T-cell (primary cell): ENCODE data around the gene ZWINT. TPM values are rescaled to one million over a fixed set of nuclear protein-coding genes. Genes with fewer than 3 reads are reported as not detected.

Experiments used
- ATAC-seq, 4 experiments: fragments of 200-7000 bp in 3 of 4; fragments of 150-1000 bp in 1 of 4; cut with Tn5 transposase; replicated peaks in 1 of 4; 1 replicate in 3 of 4; 2 replicates in 1 of 4; pipeline ENCODE4 v1.10.0; 2021; ENCODE audit warnings: moderate library complexity in 3 of 4, mild to moderate bottlenecking in 2 of 4, moderate number of reproducible peaks in 1 of 4
- CTCF ChIA-PET, 2 donors: fragments of 300-600 bp; sonication (Branson Sonifier 250); formaldehyde crosslinking; loops; one replicate each; lab custom pipeline; 2022; ENCODE audit warnings: antibody characterized with exemption in 2 of 2; lab: Charles Lee
- POLR2A ChIA-PET, 2 donors: fragments of 300-600 bp; sonication (Branson Sonifier 250); formaldehyde crosslinking; loops; one replicate each; lab custom pipeline; 2022; ENCODE audit warnings: antibody characterized with exemption in 2 of 2; lab: Charles Lee
- DNase-seq, 35 experiments: peaks; one replicate each; pipeline versions ENCODE4 v3.0.0 to v3.0.0-alpha.2; 2013 to 2023
- H3K27ac ChIP-seq: one replicate; pipeline ENCODE4 v1.5.1; 2013; ENCODE audit warnings: low read length
- H3K27me3 ChIP-seq, 2 experiments: replicated peaks in 1 of 2; 1 replicate in 1 of 2; 2 replicates in 1 of 2; pipeline versions ENCODE4 v1.6.1 to v1.7.0; 2013; ENCODE audit warnings: low read length in 1 of 2, mixed read lengths in 1 of 2; ENCODE audit not compliant: control insufficient read depth in 2 of 2, insufficient read depth in 2 of 2; ENCODE audit errors: extremely low read depth in 1 of 2
- H3K36me3 ChIP-seq, 2 donors: 1 replicate in 1 of 2; 2 replicates in 1 of 2; pipeline versions ENCODE4 v1.6.1 to v1.7.0; 2013; ENCODE audit warnings: low read length in 1 of 2; ENCODE audit not compliant: control insufficient read depth in 2 of 2, insufficient read depth in 1 of 2; ENCODE audit errors: extremely low read depth in 1 of 2
- H3K4me1 ChIP-seq, 2 experiments: 1 replicate in 1 of 2; 2 replicates in 1 of 2; pipeline versions ENCODE4 v1.6.1 to v1.7.0; 2013; ENCODE audit warnings: low read length in 2 of 2, mixed read lengths in 1 of 2; ENCODE audit not compliant: insufficient read depth in 2 of 2, control insufficient read depth in 1 of 2; ENCODE audit errors: extremely low read depth in 1 of 2
- H3K4me3 ChIP-seq, 2 donors: 1 replicate in 1 of 2; 2 replicates in 1 of 2; pipeline versions ENCODE4 v1.5.1 to v1.7.0; 2013; ENCODE audit warnings: mild to moderate bottlenecking in 2 of 2, low read length in 1 of 2, moderate library complexity in 1 of 2; ENCODE audit not compliant: control insufficient read depth in 1 of 2; ENCODE audit errors: extremely low read depth in 1 of 2
- H3K9me3 ChIP-seq: 2 replicates; pipeline ENCODE4 v1.7.0; 2013
- H3K27ac Mint-ChIP-seq, 2 donors: one replicate each; pipeline ENCODE4 v1.8.0; 2020 to 2021; ENCODE audit warnings: mild to moderate bottlenecking in 2 of 2, mixed read lengths in 2 of 2
- H3K27me3 Mint-ChIP-seq, 2 donors: one replicate each; pipeline ENCODE4 v1.8.0; 2021 to 2022; ENCODE audit warnings: mixed read lengths in 2 of 2
- H3K36me3 Mint-ChIP-seq: one replicate; pipeline ENCODE4 v1.8.0; 2021; ENCODE audit warnings: mixed read lengths
- H3K4me1 Mint-ChIP-seq, 3 donors: one replicate each; pipeline ENCODE4 v1.8.0; 2020 to 2022; ENCODE audit warnings: mixed read lengths in 3 of 3, mild to moderate bottlenecking in 1 of 3
- H3K4me3 Mint-ChIP-seq, 3 donors: one replicate each; pipeline ENCODE4 v1.8.0; 2020 to 2022; ENCODE audit warnings: mild to moderate bottlenecking in 3 of 3, mixed read lengths in 3 of 3, moderate library complexity in 3 of 3
- H3K9me3 Mint-ChIP-seq, 3 donors: one replicate each; pipeline ENCODE4 v1.8.0; 2020 to 2022; ENCODE audit warnings: mixed read lengths in 3 of 3
- WGBS: methylation state at CpG from one replicate; pipeline ENCODE4 v1.1.5; 2013; ENCODE audit warnings: missing lambda C conversion rate; ENCODE audit not compliant: insufficient coverage; 5-methylcytosine and 5-hydroxymethylcytosine counted together
- total RNA-seq, 35 experiments: library from RNA in 6 of 35; stranded (reverse) in 6 of 35; fragments of 120-200 nt in 1 of 35; gene quantifications; one replicate each; pipeline versions ENCODE4 v1.2.1 to v1.2.4 and lab custom pipeline; 2013 to 2026

ZWINT gene
- total RNA-seq (1 to 10 TPM; 2.9 to 5.3 (median 3.4) TPM), total RNA-seq (lab: John Stamatoyannopoulos, UW) (0.68 to 108 (median 3.9) reads per million in 29 experiments)
- total RNA-seq (2013): 3.8 TPM

- H3K27me3 ChIP-seq: no peaks in the 10 kb centered on the region
Measured at GRCh38 chr10:56360967-56361612, at the start of gene ZWINT. Gene ZWINT, minus strand, starts transcription at chr10:56361259. Its CDS starts 23 bp downstream, at chr10:56361236.

GRCh38 chr10:56383806-56384205, 22.7 kb upstream of the ZWINT start:
- H3K36me3 ChIP-seq: no peaks in the 10 kb centered on the region
- ChIA-PET CTCF (no interaction called here), POLR2A (no interaction called here)
- H3K9me3 ChIP-seq: no peaks in the 10 kb centered on the region
- H3K4me3 ChIP-seq: no peak overlapping the region
- H3K4me1 ChIP-seq: no peaks in the 10 kb centered on the region
- no peak overlapping the region for H3K27ac ChIP-seq
- Mint-ChIP-seq H3K27ac (no peak overlapping the region), H3K36me3 (no peaks in the 10 kb centered on the region), H3K27me3 (peaks cover 1 to 4% of the 10 kb centered on the region in 2 donors), H3K9me3 (peaks cover 0 to 6% (median 0%) of the 10 kb centered on the region in 3 donors), H3K4me3 (no peak overlapping the region), H3K4me1 (no peaks in the 10 kb centered on the region)
- ATAC-seq: no peak
- DNase-seq: no peak
- H3K27me3 ChIP-seq: no peaks in the 10 kb centered on the region

More at GRCh38 chr10:56360967-56361612, at the start of gene ZWINT:
- H3K9me3 ChIP-seq: no peaks in the 10 kb centered on the region
- under 1% methylated on average over 38 of the region's 44 CpGs for WGBS
- H3K4me1 Mint-ChIP-seq: peaks cover 23 to 33% (median 28%) of the 10 kb centered on the region in 3 donors
- no peaks in the 10 kb centered on the region for H3K9me3 Mint-ChIP-seq
- peak within 1 kb of the TSS; percentile 65 to 84 for H3K4me3 ChIP-seq
- H3K36me3 Mint-ChIP-seq: no peaks in the 10 kb centered on the region
- no peaks in the 10 kb centered on the region for H3K27me3 Mint-ChIP-seq
- DNase-seq (peak; percentile 80 to 94 (median 88)), ATAC-seq (peak; percentile 95 to 97 (median 96))
- ChIA-PET POLR2A (interaction anchor here in 1 of 2 donors (0.6 kb wide), 1 partner anchor 12 kb away, joined by 3 read pairs; no protein-coding TSS in a partner anchor), CTCF (interaction anchor here (0.6 kb wide), 2 partner anchors 1977 to 1980 kb away, joined by 3 to 4 read pairs; no protein-coding TSS in a partner anchor)
- H3K27ac ChIP-seq: peak within 1 kb of the TSS; percentile 55
- H3K27ac Mint-ChIP-seq: peak within 1 kb of the TSS; percentile 83 to 84
- peak within 1 kb of the TSS; percentile 89 to 94 (median 91) for H3K4me3 Mint-ChIP-seq
- peaks cover 7 to 16% of the 10 kb centered on the region in 2 experiments for H3K4me1 ChIP-seq
- no peaks in the 10 kb centered on the region for H3K36me3 ChIP-seq

GRCh38 chr10:56370217-56371113, 9.4 kb upstream of the ZWINT start:
- Mint-ChIP-seq H3K27me3 (no peaks in the 10 kb centered on the region), H3K27ac (no peak overlapping the region), H3K4me1 (no peaks in the 10 kb centered on the region), H3K4me3 (no peak overlapping the region), H3K9me3 (peaks cover 13 to 22% (median 21%) of the 10 kb centered on the region in 3 donors), H3K36me3 (no peaks in the 10 kb centered on the region)
- peaks cover 3% of the 10 kb centered on the region for H3K9me3 ChIP-seq
- H3K27me3 ChIP-seq: no peaks in the 10 kb centered on the region
- H3K27ac ChIP-seq: no peak overlapping the region
- CTCF ChIA-PET: interaction anchor here in 1 of 2 donors (0.6 kb wide), 1 partner anchor 1929 kb away, joined by 3 read pairs; no protein-coding TSS in a partner anchor
- WGBS: 93% methylated on average over 4 of the region's 7 CpGs
- no peak for ATAC-seq
- H3K4me3 ChIP-seq: no peak overlapping the region
- POLR2A ChIA-PET: no interaction called here
- DNase-seq: peak in 1 of 35 experiments; percentile 16
- no peaks in the 10 kb centered on the region for H3K4me1 ChIP-seq
- no peaks in the 10 kb centered on the region for H3K36me3 ChIP-seq

GRCh38 chr10:56360583-56360966, 484 bp downstream of the ZWINT start:
- Histone ChIP-seq H3K4me1 (peaks cover 7 to 16% of the 10 kb centered on the region in 2 experiments), H3K27me3 (no peaks in the 10 kb centered on the region), H3K27ac (peak overlapping the region; percentile 22), H3K36me3 (no peaks in the 10 kb centered on the region), H3K4me3 (peak overlapping the region; percentile 65 to 84), H3K9me3 (no peaks in the 10 kb centered on the region)
- Mint-ChIP-seq H3K4me3 (peak overlapping the region; percentile 89 to 94 (median 91)), H3K36me3 (no peaks in the 10 kb centered on the region), H3K9me3 (no peaks in the 10 kb centered on the region), H3K4me1 (peaks cover 23 to 33% (median 28%) of the 10 kb centered on the region in 3 donors), H3K27ac (peak overlapping the region in 1 of 2 donors; percentile 83), H3K27me3 (no peaks in the 10 kb centered on the region)
- DNase-seq: no peak
- ChIA-PET CTCF (no interaction called here), POLR2A (no interaction called here)
- no peak for ATAC-seq
- WGBS: 19% methylated on average over 6 of the region's 6 CpGs

- ChIA-PET POLR2A (no interaction called here), CTCF (no interaction called here)
- peak overlapping the region; percentile 89 to 94 (median 91) for H3K4me3 Mint-ChIP-seq
- WGBS: 96% methylated on average over 4 of the region's 4 CpGs
- Histone ChIP-seq H3K4me1 (peaks cover 7 to 16% of the 10 kb centered on the region in 2 experiments), H3K36me3 (no peaks in the 10 kb centered on the region), H3K27ac (no peak overlapping the region), H3K4me3 (no peak overlapping the region), H3K9me3 (no peaks in the 10 kb centered on the region), H3K27me3 (no peaks in the 10 kb centered on the region)
- H3K27me3 Mint-ChIP-seq: no peaks in the 10 kb centered on the region
- peaks cover 23 to 34% (median 28%) of the 10 kb centered on the region in 3 donors for H3K4me1 Mint-ChIP-seq
- no peak for ATAC-seq
- H3K27ac Mint-ChIP-seq: no peak overlapping the region
- no peaks in the 10 kb centered on the region for H3K36me3 Mint-ChIP-seq
- H3K9me3 Mint-ChIP-seq: no peaks in the 10 kb centered on the region
- no peak for DNase-seq
Measured at GRCh38 chr10:56359837-56360236, 1.2 kb downstream of the ZWINT start.

GRCh38 chr10:56357018-56357417, 4.0 kb downstream of the ZWINT start:
- H3K27ac Mint-ChIP-seq: no peak overlapping the region
- no peaks in the 10 kb centered on the region for H3K9me3 Mint-ChIP-seq
- peaks cover 23 to 30% (median 28%) of the 10 kb centered on the region in 3 donors for H3K4me1 Mint-ChIP-seq
- no peak for DNase-seq
- no peak overlapping the region for H3K4me3 Mint-ChIP-seq
- Histone ChIP-seq H3K36me3 (no peaks in the 10 kb centered on the region), H3K9me3 (no peaks in the 10 kb centered on the region), H3K27me3 (no peaks in the 10 kb centered on the region), H3K27ac (no peak overlapping the region), H3K4me3 (no peak overlapping the region), H3K4me1 (peaks cover 7 to 15% of the 10 kb centered on the region in 2 experiments)
- ChIA-PET POLR2A (no interaction called here), CTCF (no interaction called here)
- H3K36me3 Mint-ChIP-seq: no peaks in the 10 kb centered on the region
- no peak for ATAC-seq
- H3K27me3 Mint-ChIP-seq: no peaks in the 10 kb centered on the region
